Fibroblast of lung (primary cell): ENCODE measurements around the gene STMN3. TPM values are rescaled to one million over a fixed set of nuclear protein-coding genes. Genes with fewer than 3 reads are reported as not detected.
A peak's percentile ranks its signal among the peaks of the same experiment; 100 is the strongest.

Experiments used
- DNase-seq, 2 donors: peaks; one replicate each; pipeline versions ENCODE4 v3.0.0 to v3.0.0-alpha.2; 2010; ENCODE audit warnings: low read depth in 2 of 2
- H2AFZ ChIP-seq: 2 replicates; pipeline ENCODE4 v1.5.1; 2012; ENCODE audit warnings: low read length, control low read depth, inconsistent platforms
- H3K27ac ChIP-seq: 2 replicates; pipeline ENCODE4 v1.5.1; 2011; ENCODE audit warnings: low read length, control low read depth; ENCODE audit not compliant: insufficient read depth
- H3K27me3 ChIP-seq: 2 replicates; pipeline ENCODE4 v1.5.1; 2011; ENCODE audit warnings: mild to moderate bottlenecking, low read length; ENCODE audit not compliant: control insufficient read depth, insufficient read depth
- H3K36me3 ChIP-seq: 2 replicates; pipeline ENCODE4 v1.5.1; 2011; ENCODE audit warnings: low read length; ENCODE audit not compliant: control insufficient read depth, insufficient read depth
- H3K4me1 ChIP-seq: 2 replicates; pipeline ENCODE4 v1.5.1; 2011; ENCODE audit warnings: low read length; ENCODE audit not compliant: control insufficient read depth, insufficient read depth; ENCODE audit errors: extremely low read depth
- H3K4me2 ChIP-seq: 2 replicates; pipeline ENCODE4 v1.5.1; 2011; ENCODE audit warnings: low read length, control low read depth; ENCODE audit not compliant: insufficient read depth; ENCODE audit errors: extremely low read depth
- H3K4me3 ChIP-seq, 4 experiments: fragments of 200-600 bp in 1 of 4; sonication (generic) in 1 of 4; replicated peaks in 1 of 4; 2 replicates each; pipeline ENCODE4 v1.5.1; 2011 to 2016; ENCODE audit warnings: low read length in 4 of 4, low read depth in 3 of 4, mild to moderate bottlenecking in 3 of 4, control low read depth in 2 of 4, inconsistent platforms in 1 of 4, mixed read lengths in 1 of 4; ENCODE audit not compliant: insufficient read depth in 1 of 4; ENCODE audit errors: control extremely low read depth in 1 of 4
- H3K79me2 ChIP-seq: 2 replicates; pipeline ENCODE4 v1.5.1; 2012; ENCODE audit warnings: mild to moderate bottlenecking, low read length, inconsistent platforms; ENCODE audit not compliant: control insufficient read depth, insufficient read depth
- H3K9ac ChIP-seq: 2 replicates; pipeline ENCODE4 v1.5.1; 2011; ENCODE audit warnings: mild to moderate bottlenecking, low read length, control low read depth; ENCODE audit not compliant: insufficient read depth
- H3K9me3 ChIP-seq: 2 replicates; pipeline ENCODE4 v1.5.1; 2012; ENCODE audit warnings: low read depth, low read length; ENCODE audit not compliant: control insufficient read depth, insufficient read depth
- H4K20me1 ChIP-seq: 2 replicates; pipeline ENCODE4 v1.5.1; 2011; ENCODE audit warnings: low read length; ENCODE audit not compliant: control insufficient read depth, insufficient read depth; ENCODE audit errors: extremely low read depth
- CTCF ChIP-seq, 2 donors: IDR thresholded peaks in 1 of 2; conservative IDR thresholded peaks in 1 of 2; 1 replicate in 1 of 2; 2 replicates in 1 of 2; pipeline ENCODE4 v1.5.1; 2011 to 2012; ENCODE audit warnings: low read length in 2 of 2, control low read depth in 1 of 2, inconsistent platforms in 1 of 2, low read depth in 1 of 2, mild to moderate bottlenecking in 1 of 2
- EZH2 ChIP-seq: IDR thresholded peaks from 2 replicates; pipeline ENCODE4 v1.5.1; 2012; ENCODE audit warnings: low read length, control low read depth, mild to moderate bottlenecking; ENCODE audit errors: missing control alignments
- polyA plus RNA-seq, 2 donors: library from polyadenylated mRNA; depleted of rRNA in 1 of 2; stranded (reverse) in 1 of 2; unstranded in 1 of 2; fragments of >200 nt; gene quantifications; 2 replicates each; pipeline ENCODE4 v1.2.1, GENCODE V29; 2011 to 2012; ENCODE audit warnings: missing spikeins in 1 of 2
- total RNA-seq: library from RNA; depleted of rRNA; stranded (reverse); fragments of >200 nt; gene quantifications from 2 replicates; pipeline ENCODE4 v1.2.1, GENCODE V29; 2014

The STMN3 gene
- total and polyA plus RNA-seq, 2 donors (not counting 1 experiment from before 2014, with no cell fraction given): 3.7 to 34.3 TPM

- peak overlapping the region; percentile 38 for H3K27ac ChIP-seq
- H3K9ac ChIP-seq: peak overlapping the region; percentile 94
- DNase-seq: peak; percentile 60 to 81
- peak overlapping the region; percentile 64 to 96 (median 95) for H3K4me3 ChIP-seq
- no peaks in the 10 kb centered on the region for H4K20me1 ChIP-seq
- no peak for TF ChIP-seq EZH2
- no peak for TF ChIP-seq CTCF (conservative IDR thresholded peaks at IDR 0.05 in 1 of 2, IDR thresholded peaks at IDR 0.05 in 1 of 2; ENCODE audit: low read depth in 1 of 2, low read length in 2 of 2)
- H2AFZ ChIP-seq: no peak overlapping the region
- H3K27me3 ChIP-seq: no peaks in the 10 kb centered on the region
- peaks cover 30% of the 10 kb centered on the region for H3K79me2 ChIP-seq
- H3K36me3 ChIP-seq: no peaks in the 10 kb centered on the region
- peak overlapping the region; percentile 95 for H3K4me2 ChIP-seq
- no peaks in the 10 kb centered on the region for H3K4me1 ChIP-seq
- H3K9me3 ChIP-seq: no peaks in the 10 kb centered on the region
Observed at GRCh38 chr20:63628246-63628975, 24.8 kb downstream of the STMN3 start.

DNA sequence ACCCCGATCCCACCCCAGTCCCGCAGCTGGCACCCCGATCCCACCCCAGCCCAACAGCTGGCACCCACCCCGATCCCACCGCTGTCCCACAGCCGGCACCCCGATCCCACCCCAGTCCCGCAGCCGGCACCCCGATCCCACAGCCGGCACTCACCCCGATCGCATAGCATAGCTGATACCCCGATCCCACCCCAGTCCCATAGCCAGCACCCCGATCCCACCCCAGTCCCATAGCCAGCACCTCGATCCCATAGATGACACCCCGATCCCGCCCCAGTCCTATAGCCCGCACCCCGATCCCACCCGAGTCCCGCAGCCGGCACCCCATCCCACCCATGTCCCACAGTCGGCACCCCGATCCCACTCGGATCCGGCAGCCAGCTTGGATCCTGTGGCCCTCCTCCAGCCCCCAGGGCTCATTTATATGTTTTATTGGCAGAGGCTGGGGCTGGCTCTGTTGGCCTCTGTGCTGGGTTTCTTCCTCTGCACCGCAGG, 25.4 kb downstream of the STMN3 start:
- DNase-seq: no peak
- H3K27me3 ChIP-seq: no peaks in the 10 kb centered on the region
- H3K79me2 ChIP-seq: peaks cover 34% of the 10 kb centered on the region
- H3K4me1 ChIP-seq: no peaks in the 10 kb centered on the region
- peak overlapping the region; percentile 94 for H3K9ac ChIP-seq
- peak overlapping the region; percentile 26 for H3K27ac ChIP-seq
- H3K4me2 ChIP-seq: peak overlapping the region; percentile 95
- H3K4me3 ChIP-seq: peak overlapping the region; percentile 64 to 96 (median 95)
- H3K36me3 ChIP-seq: no peaks in the 10 kb centered on the region
- no peaks in the 10 kb centered on the region for H4K20me1 ChIP-seq
- no peak for TF ChIP-seq CTCF (conservative IDR thresholded peaks at IDR 0.05 in 1 of 2, IDR thresholded peaks at IDR 0.05 in 1 of 2; ENCODE audit: low read depth in 1 of 2, low read length in 2 of 2)
- TF ChIP-seq EZH2: no peak
- no peak overlapping the region for H2AFZ ChIP-seq
- no peaks in the 10 kb centered on the region for H3K9me3 ChIP-seq

- no peaks in the 10 kb centered on the region for H3K9me3 ChIP-seq
- H3K4me1 ChIP-seq: no peaks in the 10 kb centered on the region
- H2AFZ ChIP-seq: peak overlapping the region; percentile 68
- H3K27me3 ChIP-seq: no peaks in the 10 kb centered on the region
- H4K20me1 ChIP-seq: no peaks in the 10 kb centered on the region
- H3K4me3 ChIP-seq: peak overlapping the region; percentile 64 to 96 (median 95)
- peak overlapping the region; percentile 94 for H3K9ac ChIP-seq
- H3K4me2 ChIP-seq: peak overlapping the region; percentile 64
- peaks cover 39% of the 10 kb centered on the region for H3K79me2 ChIP-seq
- TF ChIP-seq CTCF (conservative IDR thresholded peaks at IDR 0.05 in 1 of 2, IDR thresholded peaks at IDR 0.05 in 1 of 2; ENCODE audit: low read depth in 1 of 2, low read length in 2 of 2): no peak
- no peak for TF ChIP-seq EZH2
- H3K36me3 ChIP-seq: no peaks in the 10 kb centered on the region
- peak overlapping the region; percentile 91 for H3K27ac ChIP-seq
- DNase-seq: peak; percentile 89 to 94
Observed at GRCh38 chr20:63627129-63627750, 26.0 kb downstream of the STMN3 start.
